ENCODE results near the gene SLC22A13. TPM values are rescaled to one million over a fixed set of nuclear protein-coding genes. Genes with fewer than 3 reads are reported as not detected.

The SLC22A13 gene, protein sequence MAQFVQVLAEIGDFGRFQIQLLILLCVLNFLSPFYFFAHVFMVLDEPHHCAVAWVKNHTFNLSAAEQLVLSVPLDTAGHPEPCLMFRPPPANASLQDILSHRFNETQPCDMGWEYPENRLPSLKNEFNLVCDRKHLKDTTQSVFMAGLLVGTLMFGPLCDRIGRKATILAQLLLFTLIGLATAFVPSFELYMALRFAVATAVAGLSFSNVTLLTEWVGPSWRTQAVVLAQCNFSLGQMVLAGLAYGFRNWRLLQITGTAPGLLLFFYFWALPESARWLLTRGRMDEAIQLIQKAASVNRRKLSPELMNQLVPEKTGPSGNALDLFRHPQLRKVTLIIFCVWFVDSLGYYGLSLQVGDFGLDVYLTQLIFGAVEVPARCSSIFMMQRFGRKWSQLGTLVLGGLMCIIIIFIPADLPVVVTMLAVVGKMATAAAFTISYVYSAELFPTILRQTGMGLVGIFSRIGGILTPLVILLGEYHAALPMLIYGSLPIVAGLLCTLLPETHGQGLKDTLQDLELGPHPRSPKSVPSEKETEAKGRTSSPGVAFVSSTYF
- 0.21 TPM for total RNA-seq (ENCODE audit: unreplicated experiment)
- long read RNA-seq = 0 reads

DNA sequence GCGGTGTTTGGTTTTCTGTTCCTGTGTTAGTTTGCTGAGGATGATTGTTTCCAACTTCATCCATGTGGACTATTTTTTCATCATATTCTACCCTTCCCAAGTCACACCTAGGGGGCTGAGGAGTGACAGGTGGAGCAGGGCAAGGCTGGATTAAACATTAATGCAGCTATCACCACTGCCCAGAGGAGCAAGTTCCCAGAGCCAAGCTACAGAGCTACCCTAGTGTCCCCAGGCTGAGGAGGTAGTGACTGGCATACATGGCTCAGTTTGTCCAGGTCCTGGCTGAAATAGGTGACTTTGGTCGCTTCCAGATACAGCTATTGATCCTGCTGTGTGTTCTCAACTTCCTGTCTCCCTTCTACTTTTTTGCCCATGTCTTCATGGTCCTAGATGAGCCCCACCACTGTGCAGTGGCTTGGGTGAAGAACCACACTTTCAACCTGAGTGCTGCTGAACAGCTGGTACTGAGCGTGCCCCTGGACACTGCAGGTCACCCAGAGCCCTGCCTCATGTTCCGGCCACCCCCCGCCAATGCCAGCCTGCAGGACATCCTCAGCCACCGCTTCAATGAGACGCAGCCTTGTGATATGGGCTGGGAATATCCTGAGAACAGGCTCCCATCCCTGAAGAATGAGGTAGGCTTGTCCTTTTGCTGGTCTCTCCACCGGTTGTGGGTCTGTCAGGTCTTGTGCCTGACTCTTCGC, at the start of gene SLC22A13:
SLC22A13 (plus strand) TSS at position 209 of the 704 bp plus-strand sequence; CDS start at position 258, 49 bp downstream.
- H3K27me3 Mint-ChIP-seq (ENCODE audit: unreplicated experiment) = no peaks in the 10 kb centered on the region
- no peak for DNase-seq (ENCODE audit: low spot score)
- H3K36me3 Mint-ChIP-seq (ENCODE audit: low read depth, unreplicated experiment) = peaks cover 8% of the 10 kb centered on the region
- peak within 1 kb of the TSS; percentile 53 for H3K4me3 Mint-ChIP-seq (ENCODE audit: unreplicated experiment)
- TF ChIP-seq, protein P1, sequence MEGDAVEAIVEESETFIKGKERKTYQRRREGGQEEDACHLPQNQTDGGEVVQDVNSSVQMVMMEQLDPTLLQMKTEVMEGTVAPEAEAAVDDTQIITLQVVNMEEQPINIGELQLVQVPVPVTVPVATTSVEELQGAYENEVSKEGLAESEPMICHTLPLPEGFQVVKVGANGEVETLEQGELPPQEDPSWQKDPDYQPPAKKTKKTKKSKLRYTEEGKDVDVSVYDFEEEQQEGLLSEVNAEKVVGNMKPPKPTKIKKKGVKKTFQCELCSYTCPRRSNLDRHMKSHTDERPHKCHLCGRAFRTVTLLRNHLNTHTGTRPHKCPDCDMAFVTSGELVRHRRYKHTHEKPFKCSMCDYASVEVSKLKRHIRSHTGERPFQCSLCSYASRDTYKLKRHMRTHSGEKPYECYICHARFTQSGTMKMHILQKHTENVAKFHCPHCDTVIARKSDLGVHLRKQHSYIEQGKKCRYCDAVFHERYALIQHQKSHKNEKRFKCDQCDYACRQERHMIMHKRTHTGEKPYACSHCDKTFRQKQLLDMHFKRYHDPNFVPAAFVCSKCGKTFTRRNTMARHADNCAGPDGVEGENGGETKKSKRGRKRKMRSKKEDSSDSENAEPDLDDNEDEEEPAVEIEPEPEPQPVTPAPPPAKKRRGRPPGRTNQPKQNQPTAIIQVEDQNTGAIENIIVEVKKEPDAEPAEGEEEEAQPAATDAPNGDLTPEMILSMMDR (IDR thresholded peaks at IDR 0.05; ENCODE audit: unreplicated experiment) = no peak
- peaks cover 33% of the 10 kb centered on the region for H3K4me1 Mint-ChIP-seq (ENCODE audit: unreplicated experiment)
- peak within 1 kb of the TSS; percentile 76 for H3K27ac Mint-ChIP-seq (ENCODE audit: unreplicated experiment)
- H3K9me3 Mint-ChIP-seq (ENCODE audit: unreplicated experiment) = no peaks in the 10 kb centered on the region

DNA sequence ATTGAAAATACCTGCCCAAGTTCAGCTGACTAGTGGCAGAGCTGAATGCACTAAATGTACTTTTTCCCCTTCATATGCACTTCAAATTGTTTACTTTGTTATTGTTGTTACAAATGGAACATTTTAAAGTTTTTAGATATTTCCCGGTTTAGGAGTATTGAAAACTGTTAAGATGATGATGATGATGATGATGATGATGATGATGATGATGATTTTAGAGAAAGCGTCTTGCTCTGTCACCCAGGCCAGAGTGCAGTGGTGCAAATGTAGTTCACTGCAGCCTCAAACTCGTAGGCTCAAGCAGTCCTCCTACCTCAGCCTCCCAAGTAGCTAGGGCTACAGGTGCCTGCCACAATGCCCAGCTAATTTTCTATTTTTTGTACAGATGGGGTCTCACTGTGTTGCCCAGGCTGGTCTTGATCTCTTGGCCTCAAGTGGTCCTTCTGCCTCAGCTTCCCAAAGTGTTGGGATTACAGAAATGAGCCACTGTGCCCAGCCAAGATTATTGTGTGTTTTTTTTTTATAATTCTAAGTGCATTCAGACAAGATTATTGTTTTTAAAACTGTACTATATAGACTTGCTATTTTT, 45.9 kb upstream of the SLC22A13 start:
- H3K36me3 Mint-ChIP-seq (ENCODE audit: low read depth, unreplicated experiment) = peaks cover 3% of the 10 kb centered on the region
- H3K4me1 Mint-ChIP-seq (ENCODE audit: unreplicated experiment) = peaks cover 4% of the 10 kb centered on the region
- H3K9me3 Mint-ChIP-seq (ENCODE audit: unreplicated experiment) = no peaks in the 10 kb centered on the region
- H3K4me3 Mint-ChIP-seq (ENCODE audit: unreplicated experiment) = no peak overlapping the region
- DNase-seq (ENCODE audit: low spot score) = no peak
- no peak overlapping the region for H3K27ac Mint-ChIP-seq (ENCODE audit: unreplicated experiment)
- no peaks in the 10 kb centered on the region for H3K27me3 Mint-ChIP-seq (ENCODE audit: unreplicated experiment)
- TF ChIP-seq, protein P1 (IDR thresholded peaks at IDR 0.05; ENCODE audit: unreplicated experiment) = no peak

DNA sequence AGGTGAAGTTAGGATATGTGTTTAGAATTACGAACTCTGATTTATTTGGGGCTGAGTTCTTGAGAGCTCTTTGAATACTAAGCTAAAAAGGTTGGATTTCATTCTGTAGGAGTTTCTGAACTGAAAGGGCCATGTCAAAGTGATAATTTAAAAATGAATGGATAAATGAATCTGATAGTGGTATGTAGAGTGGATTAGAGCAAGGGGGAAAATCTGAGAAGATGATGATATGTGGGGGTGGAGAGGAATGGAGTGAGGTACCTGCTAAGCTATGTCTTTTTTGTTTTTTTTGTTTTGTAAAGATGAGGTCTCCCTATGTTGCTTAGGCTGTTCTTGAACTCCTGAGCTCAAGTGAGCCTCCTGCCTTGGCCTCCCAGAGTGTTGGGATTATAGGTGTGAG, 44.6 kb upstream of the SLC22A13 start:
- DNase-seq (ENCODE audit: low spot score) = no peak
- peaks cover 4% of the 10 kb centered on the region for H3K4me1 Mint-ChIP-seq (ENCODE audit: unreplicated experiment)
- H3K36me3 Mint-ChIP-seq (ENCODE audit: low read depth, unreplicated experiment) = peaks cover 3% of the 10 kb centered on the region
- TF ChIP-seq, protein P1 (IDR thresholded peaks at IDR 0.05; ENCODE audit: unreplicated experiment) = no peak
- no peak overlapping the region for H3K4me3 Mint-ChIP-seq (ENCODE audit: unreplicated experiment)
- no peaks in the 10 kb centered on the region for H3K9me3 Mint-ChIP-seq (ENCODE audit: unreplicated experiment)
- H3K27me3 Mint-ChIP-seq (ENCODE audit: unreplicated experiment) = no peaks in the 10 kb centered on the region
- no peak overlapping the region for H3K27ac Mint-ChIP-seq (ENCODE audit: unreplicated experiment)

DNA sequence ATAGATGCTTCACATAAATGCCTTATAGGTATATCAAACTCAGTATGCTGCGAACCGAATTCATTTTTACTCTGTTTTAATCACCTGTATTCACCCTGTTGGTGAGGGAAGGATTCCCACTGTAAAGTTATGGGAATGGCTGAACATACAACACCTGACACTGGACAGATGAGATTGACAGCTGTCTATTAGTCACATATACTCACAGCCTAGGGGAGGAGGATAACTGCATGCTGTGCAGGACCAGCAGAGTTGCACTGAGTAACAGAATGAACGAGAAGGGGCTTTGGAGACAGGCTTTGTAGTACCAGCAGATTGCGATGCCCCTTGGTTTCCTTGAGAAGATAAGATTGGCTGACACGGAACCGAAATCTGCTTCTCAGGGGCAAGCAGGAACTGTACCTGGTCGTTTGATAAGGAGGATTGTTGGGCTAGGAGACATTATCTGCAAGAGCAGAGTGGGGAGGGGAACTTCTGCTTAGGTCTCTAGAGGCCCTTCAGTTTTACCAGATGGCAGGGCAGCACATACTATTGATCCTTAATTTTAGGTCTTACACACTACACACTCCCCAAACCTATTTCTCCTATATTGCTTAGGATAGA, 43.5 kb upstream of the SLC22A13 start:
- peaks cover 4% of the 10 kb centered on the region for H3K4me1 Mint-ChIP-seq (ENCODE audit: unreplicated experiment)
- H3K36me3 Mint-ChIP-seq (ENCODE audit: low read depth, unreplicated experiment) = peaks cover 3% of the 10 kb centered on the region
- no peak overlapping the region for H3K4me3 Mint-ChIP-seq (ENCODE audit: unreplicated experiment)
- TF ChIP-seq, protein P1 (IDR thresholded peaks at IDR 0.05; ENCODE audit: unreplicated experiment) = no peak
- no peak for DNase-seq (ENCODE audit: low spot score)
- no peaks in the 10 kb centered on the region for H3K27me3 Mint-ChIP-seq (ENCODE audit: unreplicated experiment)
- no peaks in the 10 kb centered on the region for H3K9me3 Mint-ChIP-seq (ENCODE audit: unreplicated experiment)
- no peak overlapping the region for H3K27ac Mint-ChIP-seq (ENCODE audit: unreplicated experiment)
